ENCODE data around the gene DDIAS.
"Not testable (repeated sequence)": the region's sequence is repeated elsewhere in the genome, so short reads cannot be mapped to it uniquely, and the experiment has no call there.

Gene DDIAS

GRCh38 chr11:82889133-82890001, 12.2 kb upstream of the DDIAS start:
- no peak for DNase-seq

GRCh38 chr11:82890002-82890341, 11.6 kb upstream of the DDIAS start:
- DNase-seq, result no peak

GRCh38 chr11:82890936-82891335, 10.6 kb upstream of the DDIAS start:
- DNase-seq, result no peak

GRCh38 chr11:82892611-82893169, 8.8 kb upstream of the DDIAS start:
- no peak for DNase-seq

- DNase-seq, result no peak
Measured at GRCh38 chr11:82895437-82896091, 6.0 kb upstream of the DDIAS start.

- no peak for DNase-seq
Measured at GRCh38 chr11:82896183-82896582, 5.4 kb upstream of the DDIAS start.

- no peak for DNase-seq
Measured at GRCh38 chr11:82898241-82898640, 3.3 kb upstream of the DDIAS start.

- DNase-seq, result no peak
Measured at GRCh38 chr11:82899186-82899820, 2.2 kb upstream of the DDIAS start.

- DNase-seq, result no peak
Measured at GRCh38 chr11:82899957-82900276, 1.6 kb upstream of the DDIAS start.

GRCh38 chr11:82900277-82901164, 1.0 kb upstream of the DDIAS start, which contains the start of gene PRCP:
TSS of gene PRCP (minus strand) at chr11:82900430. CDS start at chr11:82900402, 28 bp downstream.
- peak; percentile 84 for DNase-seq

GRCh38 chr11:82901922-82902485, 468 bp downstream of the DDIAS start:
- DNase-seq, result no peak

- no peak for DNase-seq
Measured at GRCh38 chr11:82902880-82903279, 1.3 kb downstream of the DDIAS start.

GRCh38 chr11:82903843-82904586, 2.5 kb downstream of the DDIAS start:
- DNase-seq, result no peak

- no peak for DNase-seq
Measured at GRCh38 chr11:82906236-82906635, 4.7 kb downstream of the DDIAS start.

GRCh38 chr11:82906931-82907330, 5.4 kb downstream of the DDIAS start:
- no peak for DNase-seq

GRCh38 chr11:82907371-82907770, 5.8 kb downstream of the DDIAS start:
- no peak for DNase-seq

GRCh38 chr11:82908311-82908710, 6.8 kb downstream of the DDIAS start:
- DNase-seq, result no peak

- DNase-seq, result no peak
Measured at GRCh38 chr11:82909015-82909640, 7.6 kb downstream of the DDIAS start.

GRCh38 chr11:82919786-82920185, 18.2 kb downstream of the DDIAS start:
- DNase-seq, result not testable (repeated sequence)

GRCh38 chr11:82920227-82920626, 18.7 kb downstream of the DDIAS start:
- not testable (repeated sequence) for DNase-seq
